Adipocyte (in vitro differentiated cells): ENCODE data around the gene ARHGEF26.

Experiments used
- DNase-seq: peaks from one replicate; pipeline ENCODE4 v3.0.0-alpha.2; 2015; ENCODE audit warnings: low read depth
- H3K27me3 ChIP-seq: replicated peaks from 2 replicates; pipeline ENCODE4 v1.7.0; 2013; ENCODE audit warnings: mild to moderate bottlenecking, low read length, moderate library complexity; ENCODE audit not compliant: control insufficient read depth, insufficient read depth
- H3K36me3 ChIP-seq: 2 replicates; pipeline ENCODE4 v1.7.0; 2013; ENCODE audit warnings: low read length, mild to moderate bottlenecking, moderate library complexity; ENCODE audit not compliant: control insufficient read depth, insufficient read depth, severe bottlenecking
- H3K4me1 ChIP-seq: 2 replicates; pipeline ENCODE4 v1.7.0; 2013; ENCODE audit warnings: mild to moderate bottlenecking, low read length, moderate library complexity; ENCODE audit not compliant: control insufficient read depth, insufficient read depth
- H3K4me3 ChIP-seq: 2 replicates; pipeline ENCODE4 v1.7.0; 2013; ENCODE audit warnings: mild to moderate bottlenecking, low read length, moderate library complexity
- H3K9ac ChIP-seq: 2 replicates; pipeline ENCODE4 v1.7.0; 2013; ENCODE audit warnings: mild to moderate bottlenecking, low read length, moderate library complexity
- H3K9me3 ChIP-seq: 2 replicates; pipeline ENCODE4 v1.7.0; 2013; ENCODE audit warnings: mild to moderate bottlenecking, low read length, moderate library complexity; ENCODE audit not compliant: control insufficient read depth

ARHGEF26 gene

GRCh38 chr3:154135511-154136173, 14.5 kb downstream of the ARHGEF26 start:
- Histone ChIP-seq H3K36me3 (no peaks in the 10 kb centered on the region), H3K4me1 (peaks cover 6% of the 10 kb centered on the region), H3K27me3 (no peaks in the 10 kb centered on the region), H3K9ac (no peak overlapping the region), H3K9me3 (no peaks in the 10 kb centered on the region), H3K4me3 (no peak overlapping the region)
- DNase-seq: no peak

- H3K4me1 ChIP-seq: peaks cover 4% of the 10 kb centered on the region
- H3K27me3 ChIP-seq: no peaks in the 10 kb centered on the region
- no peak overlapping the region for H3K4me3 ChIP-seq
- no peaks in the 10 kb centered on the region for H3K36me3 ChIP-seq
- no peak for DNase-seq
- H3K9me3 ChIP-seq: no peaks in the 10 kb centered on the region
- H3K9ac ChIP-seq: no peak overlapping the region
Observed at GRCh38 chr3:154137036-154137435, 15.8 kb downstream of the ARHGEF26 start.

GRCh38 chr3:154139996-154140436, 18.8 kb downstream of the ARHGEF26 start:
- peaks cover 4% of the 10 kb centered on the region for H3K4me1 ChIP-seq
- DNase-seq: no peak
- no peak overlapping the region for H3K9ac ChIP-seq
- H3K36me3 ChIP-seq: peaks cover 6% of the 10 kb centered on the region
- no peak overlapping the region for H3K4me3 ChIP-seq
- H3K9me3 ChIP-seq: no peaks in the 10 kb centered on the region
- H3K27me3 ChIP-seq: no peaks in the 10 kb centered on the region

GRCh38 chr3:154142608-154143007, 21.4 kb downstream of the ARHGEF26 start:
- Histone ChIP-seq H3K4me1 (no peaks in the 10 kb centered on the region), H3K9ac (no peak overlapping the region), H3K9me3 (no peaks in the 10 kb centered on the region), H3K36me3 (peaks cover 6% of the 10 kb centered on the region), H3K4me3 (no peak overlapping the region), H3K27me3 (no peaks in the 10 kb centered on the region)
- DNase-seq: no peak

GRCh38 chr3:154143873-154144272, 22.7 kb downstream of the ARHGEF26 start:
- H3K9ac ChIP-seq: no peak overlapping the region
- no peak overlapping the region for H3K4me3 ChIP-seq
- H3K4me1 ChIP-seq: no peaks in the 10 kb centered on the region
- no peak for DNase-seq
- H3K36me3 ChIP-seq: peaks cover 6% of the 10 kb centered on the region
- no peaks in the 10 kb centered on the region for H3K9me3 ChIP-seq
- no peaks in the 10 kb centered on the region for H3K27me3 ChIP-seq

- peaks cover 9% of the 10 kb centered on the region for H3K36me3 ChIP-seq
- H3K9me3 ChIP-seq: no peaks in the 10 kb centered on the region
- no peaks in the 10 kb centered on the region for H3K4me1 ChIP-seq
- no peak overlapping the region for H3K4me3 ChIP-seq
- DNase-seq: no peak
- H3K9ac ChIP-seq: no peak overlapping the region
- no peaks in the 10 kb centered on the region for H3K27me3 ChIP-seq
Observed at GRCh38 chr3:154144825-154145465, 23.8 kb downstream of the ARHGEF26 start.

- Histone ChIP-seq H3K4me3 (no peak overlapping the region), H3K27me3 (no peaks in the 10 kb centered on the region), H3K9me3 (no peaks in the 10 kb centered on the region), H3K36me3 (peaks cover 17% of the 10 kb centered on the region), H3K9ac (no peak overlapping the region), H3K4me1 (peaks cover 5% of the 10 kb centered on the region)
- DNase-seq: no peak
Observed at GRCh38 chr3:154148541-154148940, 27.4 kb downstream of the ARHGEF26 start.

GRCh38 chr3:154149286-154149685, 28.1 kb downstream of the ARHGEF26 start:
- Histone ChIP-seq H3K36me3 (peaks cover 17% of the 10 kb centered on the region), H3K4me1 (peaks cover 5% of the 10 kb centered on the region), H3K9ac (no peak overlapping the region), H3K9me3 (no peaks in the 10 kb centered on the region), H3K27me3 (no peaks in the 10 kb centered on the region), H3K4me3 (no peak overlapping the region)
- DNase-seq: no peak

GRCh38 chr3:154151969-154152368, 30.8 kb downstream of the ARHGEF26 start:
- peaks cover 5% of the 10 kb centered on the region for H3K4me1 ChIP-seq
- H3K9ac ChIP-seq: no peak overlapping the region
- H3K9me3 ChIP-seq: no peaks in the 10 kb centered on the region
- no peaks in the 10 kb centered on the region for H3K27me3 ChIP-seq
- peaks cover 25% of the 10 kb centered on the region for H3K36me3 ChIP-seq
- peak; percentile 39 for DNase-seq
- H3K4me3 ChIP-seq: no peak overlapping the region

- Histone ChIP-seq H3K9me3 (no peaks in the 10 kb centered on the region), H3K4me3 (no peak overlapping the region), H3K36me3 (peaks cover 25% of the 10 kb centered on the region), H3K27me3 (no peaks in the 10 kb centered on the region), H3K9ac (no peak overlapping the region), H3K4me1 (peaks cover 5% of the 10 kb centered on the region)
- DNase-seq: no peak
Observed at GRCh38 chr3:154152741-154153140, 31.6 kb downstream of the ARHGEF26 start.

- no peak for DNase-seq
- H3K9ac ChIP-seq: no peak overlapping the region
- peaks cover 7% of the 10 kb centered on the region for H3K4me1 ChIP-seq
- H3K4me3 ChIP-seq: no peak overlapping the region
- H3K27me3 ChIP-seq: no peaks in the 10 kb centered on the region
- no peaks in the 10 kb centered on the region for H3K9me3 ChIP-seq
- peaks cover 18% of the 10 kb centered on the region for H3K36me3 ChIP-seq
Observed at GRCh38 chr3:154156530-154156929, 35.3 kb downstream of the ARHGEF26 start.
